GM06990 (cell line): ENCODE measurements around the gene CCDC188.

Experiments used
- DNase-seq: peaks from one replicate; pipeline ENCODE4 v3.0.0-alpha.2; 2011; ENCODE audit not compliant: insufficient read length; ENCODE audit errors: extremely low read depth
- H3K27me3 ChIP-seq: replicated peaks from 2 replicates; pipeline ENCODE4 v1.6.0; 2011; ENCODE audit warnings: low read length; ENCODE audit not compliant: control insufficient read depth, insufficient read depth
- H3K36me3 ChIP-seq: 2 replicates; pipeline ENCODE4 v1.5.1; 2011; ENCODE audit warnings: low read length; ENCODE audit not compliant: control insufficient read depth, insufficient read depth
- H3K4me3 ChIP-seq: replicated peaks from 2 replicates; pipeline ENCODE4 v1.5.1; 2011; ENCODE audit warnings: low read depth, mild to moderate bottlenecking, control low read depth, low read length
- CTCF ChIP-seq: IDR thresholded peaks from 2 replicates; pipeline ENCODE4 v1.5.1; 2011; ENCODE audit warnings: low read length, control low read depth, mild to moderate bottlenecking, inconsistent platforms; ENCODE audit not compliant: insufficient read depth, poor library complexity, severe bottlenecking

Gene CCDC188

GRCh38 chr22:20131597-20131858 is 19.3 kb downstream of the CCDC188 start, which contains the start of gene ZDHHC8:
Gene ZDHHC8 (plus strand): TSS chr22:20131804. CDS start chr22:20131948, 144 bp downstream.
- DNase-seq: peak; percentile 56
- peaks cover 1% of the 10 kb centered on the region for H3K36me3 ChIP-seq
- H3K4me3 ChIP-seq: peak within 1 kb of the TSS; percentile 87

GRCh38 chr22:20130731-20131596 is 19.9 kb downstream of the CCDC188 start:
- Histone ChIP-seq H3K4me3 (peak overlapping the region; percentile 87), H3K27me3 (no peaks in the 10 kb centered on the region), H3K36me3 (peaks cover 4% of the 10 kb centered on the region)
- TF ChIP-seq CTCF: no peak
- peak; percentile 82 for DNase-seq

More at GRCh38 chr22:20131597-20131858, 19.3 kb downstream of the CCDC188 start, which contains the start of gene ZDHHC8:
- no peaks in the 10 kb centered on the region for H3K27me3 ChIP-seq
- no peak for TF ChIP-seq CTCF

GRCh38 chr22:20130319-20130718 is 20.5 kb downstream of the CCDC188 start:
- peaks cover 9% of the 10 kb centered on the region for H3K36me3 ChIP-seq
- peak; percentile 20 for TF ChIP-seq CTCF
- H3K27me3 ChIP-seq: no peaks in the 10 kb centered on the region
- H3K4me3 ChIP-seq: no peak overlapping the region
- DNase-seq: no peak

- Histone ChIP-seq H3K27me3 (no peaks in the 10 kb centered on the region), H3K4me3 (no peak overlapping the region), H3K36me3 (peaks cover 12% of the 10 kb centered on the region)
- no peak for TF ChIP-seq CTCF
- no peak for DNase-seq
Measured at GRCh38 chr22:20129747-20130014, 21.2 kb downstream of the CCDC188 start.

- TF ChIP-seq CTCF: peak; percentile 56
- H3K36me3 ChIP-seq: peaks cover 17% of the 10 kb centered on the region
- DNase-seq: no peak
- H3K27me3 ChIP-seq: no peaks in the 10 kb centered on the region
- H3K4me3 ChIP-seq: no peak overlapping the region
Measured at GRCh38 chr22:20128902-20129746, 21.7 kb downstream of the CCDC188 start.
